Panc1 (cell line): Measurements from ENCODE around the gene OR2B3. TPM values are rescaled to one million over a fixed set of nuclear protein-coding genes. Genes with fewer than 3 reads are reported as not detected.

Experiments used
- ATAC-seq: fragments of 200-7000 bp; cut with Tn5 transposase; 2 replicates; pipeline ENCODE4 v1.9.1; 2020; ENCODE audit warnings: mild to moderate bottlenecking, moderate library complexity
- BruUV-seq: library from RNA; stranded (reverse); fragments of 400-500 nt; replicated peaks from 2 replicates; lab custom pipeline; 2021; lab: Mats Ljungman, UMichigan
- CTCF ChIA-PET: fragments of 300-600 bp; sonication (Branson Sonifier 250); formaldehyde crosslinking; loops from one replicate; lab custom pipeline; 2022; ENCODE audit warnings: antibody characterized with exemption; lab: Charles Lee
- POLR2A ChIA-PET: fragments of 300-600 bp; sonication (Branson Sonifier 250); formaldehyde crosslinking; loops from one replicate; lab custom pipeline; 2022; ENCODE audit warnings: antibody characterized with exemption; lab: Charles Lee
- DNase-seq: peaks from one replicate; pipeline ENCODE4 v3.0.0-alpha.2; 2010; ENCODE audit warnings: low read depth, low spot score
- H3K27ac ChIP-seq: 2 replicates; pipeline ENCODE4 v1.5.1; 2011; ENCODE audit warnings: mild to moderate bottlenecking, low read length, inconsistent platforms
- H3K27me3 ChIP-seq: fragments of 200-500 bp; sonication (Bioruptor generic); 2 replicates; pipeline ENCODE4 v1.6.0; 2014; ENCODE audit warnings: low read length, inconsistent platforms; ENCODE audit not compliant: control insufficient read depth, insufficient read depth
- H3K36me3 ChIP-seq: fragments of 200-500 bp; sonication (Bioruptor generic); 2 replicates; pipeline ENCODE4 v1.5.1; 2014; ENCODE audit warnings: inconsistent platforms, mild to moderate bottlenecking, low read length, moderate library complexity; ENCODE audit not compliant: control insufficient read depth, insufficient read depth
- H3K4me1 ChIP-seq: 2 replicates; pipeline ENCODE4 v1.5.1; 2011; ENCODE audit warnings: inconsistent platforms, mild to moderate bottlenecking, low read length, moderate library complexity; ENCODE audit not compliant: control insufficient read depth, insufficient read depth
- H3K4me3 ChIP-seq, 2 experiments: 2 replicates each; pipeline ENCODE4 v1.5.1; 2011 to 2012; ENCODE audit warnings: low read depth in 2 of 2, low read length in 2 of 2, mild to moderate bottlenecking in 2 of 2, inconsistent platforms in 1 of 2, moderate library complexity in 1 of 2
- H3K9me3 ChIP-seq: fragments of 200-500 bp; sonication (Bioruptor generic); 2 replicates; pipeline ENCODE4 v1.5.1; 2014; ENCODE audit warnings: low read depth, mild to moderate bottlenecking, inconsistent platforms, low read length, moderate library complexity; ENCODE audit not compliant: control insufficient read depth, insufficient read depth
- POLR2AphosphoS5 ChIP-seq: IDR thresholded peaks from 2 replicates; pipeline ENCODE4 v1.6.1; 2012; ENCODE audit warnings: mild to moderate bottlenecking, low read depth, low read length, moderate library complexity
- REST ChIP-seq, 2 experiments: IDR thresholded peaks; 2 replicates each; pipeline ENCODE4 v1.6.1; 2011 to 2012; ENCODE audit warnings: low read depth in 2 of 2, control low read depth in 1 of 2, low read length in 1 of 2, mild to moderate bottlenecking in 1 of 2, moderate library complexity in 1 of 2; ENCODE audit not compliant: insufficient read depth in 1 of 2
- SIN3A ChIP-seq: IDR thresholded peaks from 2 replicates; pipeline ENCODE4 v1.6.1; 2012; ENCODE audit warnings: low read depth, mild to moderate bottlenecking, low read length, moderate library complexity, borderline replicate concordance; ENCODE audit not compliant: insufficient read depth
- TCF7L2 ChIP-seq: IDR thresholded peaks from 2 replicates; pipeline ENCODE4 v1.6.1; 2011; ENCODE audit warnings: mild to moderate bottlenecking, low read depth, low read length, inconsistent platforms
- in situ Hi-C: cut with HindIII; loops from 2 replicates; pipeline ENCODE4 v1.10.0; 2016; ENCODE audit warnings: low sequenced_read_pairs, low pct_unique_long_range_greater_than_20kb
- intact Hi-C: fragments of 100-400 bp; cut with micrococcal nuclease; formaldehyde crosslinking; loops from one replicate; pipeline ENCODE4 v1.10.0; 2022; ENCODE audit not compliant: unreplicated experiment
- total RNA-seq: library from RNA; stranded (reverse); gene quantifications from one replicate; pipeline ENCODE4 v1.2.1, GENCODE V29; 2021; ENCODE audit not compliant: unreplicated experiment
- TF ChIP-seq, protein P1 (sequence below): fragments of 450-650 bp; IDR thresholded peaks from 2 replicates; pipeline ENCODE4 v1.5.1; 2017; ENCODE audit warnings: mild to moderate bottlenecking

OR2B3 gene
- total RNA-seq, 1 experiment from 2014 or later: not detected

- TF ChIP-seq, protein P1, sequence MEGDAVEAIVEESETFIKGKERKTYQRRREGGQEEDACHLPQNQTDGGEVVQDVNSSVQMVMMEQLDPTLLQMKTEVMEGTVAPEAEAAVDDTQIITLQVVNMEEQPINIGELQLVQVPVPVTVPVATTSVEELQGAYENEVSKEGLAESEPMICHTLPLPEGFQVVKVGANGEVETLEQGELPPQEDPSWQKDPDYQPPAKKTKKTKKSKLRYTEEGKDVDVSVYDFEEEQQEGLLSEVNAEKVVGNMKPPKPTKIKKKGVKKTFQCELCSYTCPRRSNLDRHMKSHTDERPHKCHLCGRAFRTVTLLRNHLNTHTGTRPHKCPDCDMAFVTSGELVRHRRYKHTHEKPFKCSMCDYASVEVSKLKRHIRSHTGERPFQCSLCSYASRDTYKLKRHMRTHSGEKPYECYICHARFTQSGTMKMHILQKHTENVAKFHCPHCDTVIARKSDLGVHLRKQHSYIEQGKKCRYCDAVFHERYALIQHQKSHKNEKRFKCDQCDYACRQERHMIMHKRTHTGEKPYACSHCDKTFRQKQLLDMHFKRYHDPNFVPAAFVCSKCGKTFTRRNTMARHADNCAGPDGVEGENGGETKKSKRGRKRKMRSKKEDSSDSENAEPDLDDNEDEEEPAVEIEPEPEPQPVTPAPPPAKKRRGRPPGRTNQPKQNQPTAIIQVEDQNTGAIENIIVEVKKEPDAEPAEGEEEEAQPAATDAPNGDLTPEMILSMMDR: peak; percentile 34
- TF ChIP-seq SIN3A (no peak), TCF7L2 (no peak), POLR2AphosphoS5 (no peak), REST (IDR thresholded peaks at IDR 0.05; ENCODE audit: insufficient read depth in 1 of 2, low read depth in 2 of 2, low read length in 1 of 2) (no peak)
- in situ Hi-C loops (no loop called here), intact Hi-C loops (no loop called here)
- Histone ChIP-seq H3K9me3 (no peaks in the 10 kb centered on the region), H3K27ac (no peak overlapping the region), H3K4me3 (no peak overlapping the region), H3K36me3 (no peaks in the 10 kb centered on the region), H3K4me1 (no peaks in the 10 kb centered on the region), H3K27me3 (peaks cover 2% of the 10 kb centered on the region; the same call in 1 of the 2 replicates)
- DNase-seq (no peak), ATAC-seq (0 out of 2 replicates have a peak, but pooled peaks have one; percentile 56)
- no TSS peak for BruUV-seq
- ChIA-PET CTCF (no interaction called here), POLR2A (no interaction called here)
These were observed 25.0 kb upstream of the OR2B3 start for GRCh38 chr6:29112135-29112534.

DNA sequence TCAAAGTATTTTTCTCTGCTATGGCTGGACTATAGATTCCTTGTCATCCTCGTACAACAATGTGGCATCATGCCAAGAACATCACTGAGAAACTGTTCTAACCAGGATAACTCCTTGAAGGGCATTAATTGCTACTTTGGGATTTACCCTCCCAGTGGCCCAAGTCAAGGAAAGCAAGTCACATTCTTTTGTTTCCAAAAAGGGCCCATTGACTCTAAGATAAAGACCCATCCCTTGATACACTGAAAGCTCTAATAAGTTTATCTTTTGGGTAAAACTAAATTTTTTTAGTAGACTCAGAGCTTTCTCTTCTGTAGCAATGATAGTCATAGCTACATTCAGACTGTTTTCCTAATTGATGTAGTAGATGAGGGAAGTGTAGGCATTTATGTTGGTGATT lies 20.6 kb upstream of the OR2B3 start, which contains the start of gene OR2J3:
OR2J3 (plus strand) TSS at position 301 of the 400 bp plus-strand sequence. CDS start 3,833 bp downstream, outside the sequence.
- in situ Hi-C loops: no loop called here
- ATAC-seq: no peak

More for the DNA sequence above, 20.6 kb upstream of the OR2B3 start, which contains the start of gene OR2J3:
- H3K4me1 ChIP-seq: no peaks in the 10 kb centered on the region
- no peak for DNase-seq
- no peaks in the 10 kb centered on the region for H3K36me3 ChIP-seq
- peaks cover 2% of the 10 kb centered on the region; the same call in 1 of the 2 replicates for H3K27me3 ChIP-seq
- intact Hi-C loops: no loop called here
- POLR2A ChIA-PET: interaction anchor here (0.6 kb wide), 1 partner anchor 1156 kb away, joined by 3 read pairs; no protein-coding TSS in a partner anchor
- TF ChIP-seq SIN3A (no peak), TCF7L2 (no peak), POLR2AphosphoS5 (no peak), REST (IDR thresholded peaks at IDR 0.05; ENCODE audit: insufficient read depth in 1 of 2, low read depth in 2 of 2, low read length in 1 of 2) (no peak)
- TF ChIP-seq, protein P1: no peak
- H3K27ac ChIP-seq: no peak within 1 kb of the TSS
- H3K9me3 ChIP-seq: no peaks in the 10 kb centered on the region
- no TSS peak for BruUV-seq
- CTCF ChIA-PET: no interaction called here
- H3K4me3 ChIP-seq: no peak within 1 kb of the TSS
